Esophagus mucosa (tissue), 1 donor: ENCODE results near the gene JPH2. TPM values are rescaled to one million over a fixed set of nuclear protein-coding genes. Genes with fewer than 3 reads are reported as not detected.

Source experiments
- total RNA-seq: library from RNA; stranded (reverse); gene quantifications from one replicate; pipeline ENCODE4 v1.2.4, GENCODE V29; 2023
- donor health status: DM: yes; HTN: yes; CAD: no.

JPH2 gene
- total RNA-seq, 1 donor from 2014 or later: 1.0 TPM

Other genes with a start within 250 kb of the JPH2 start
- gene OSER1, start 23.6 kb upstream of the JPH2 start, total RNA-seq: 20.6 TPM
- gene GDAP1L1, start 60.1 kb upstream of the JPH2 start, total RNA-seq: not detected
- 3.8 TPM for gene FITM2, start 124.0 kb upstream of the JPH2 start, total RNA-seq
- not detected for gene R3HDML, start 149.9 kb upstream of the JPH2 start, total RNA-seq
- not detected for gene HNF4A, start 168.5 kb upstream of the JPH2 start, total RNA-seq